ENCODE results near the gene MAGI2. TPM values are rescaled to one million over a fixed set of nuclear protein-coding genes. Genes with fewer than 3 reads are reported as not detected.
"Not testable (repeated sequence)": the region's sequence is repeated elsewhere in the genome, so short reads cannot be mapped to it uniquely, and the experiment has no call there.

The MAGI2 gene
- total RNA-seq, 1 donor from 2014 or later, result 0.80 TPM

- ATAC-seq, result no peak
Observed at GRCh38 chr7:78609281-78609680, 844.2 kb downstream of the MAGI2 start.

DNA sequence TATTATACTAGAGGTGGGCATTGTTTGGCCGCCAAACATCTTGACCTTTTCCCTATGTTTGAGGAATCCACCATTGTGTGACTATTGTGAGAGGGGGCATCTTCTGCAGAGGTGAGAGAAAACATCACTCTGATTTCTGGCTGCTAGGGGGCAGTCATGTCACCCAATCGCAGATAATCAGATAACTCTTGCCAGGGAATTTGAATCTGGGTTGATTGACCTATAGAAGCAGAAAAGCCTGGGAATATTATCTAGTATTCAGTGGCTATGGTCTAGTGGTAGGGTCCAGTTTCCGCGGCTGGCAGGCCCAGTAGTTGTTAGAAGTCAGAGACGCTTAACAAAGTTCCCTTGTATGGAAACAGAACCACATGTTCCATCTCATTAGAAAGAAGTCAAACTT lies 846.4 kb downstream of the MAGI2 start:
- ATAC-seq, result no peak

DNA sequence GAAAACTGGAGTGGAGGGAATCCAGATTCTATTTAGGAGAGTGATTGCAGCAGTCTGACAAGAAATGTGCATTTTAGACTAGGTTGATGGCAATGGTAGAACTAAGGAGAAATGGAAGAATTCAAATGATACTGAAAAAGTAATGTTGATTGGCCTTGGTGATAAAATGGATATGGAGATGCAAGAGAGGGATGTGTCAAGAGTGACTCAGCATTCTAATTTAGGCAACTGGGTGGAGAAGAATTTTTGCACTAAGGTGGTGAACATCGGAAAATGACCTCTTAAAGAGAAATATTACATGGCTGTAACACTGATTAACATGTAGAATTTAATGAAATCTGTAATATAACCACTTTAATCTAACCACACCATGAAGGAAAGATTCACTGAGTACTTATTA lies 848.3 kb downstream of the MAGI2 start:
- ATAC-seq, result no peak

DNA sequence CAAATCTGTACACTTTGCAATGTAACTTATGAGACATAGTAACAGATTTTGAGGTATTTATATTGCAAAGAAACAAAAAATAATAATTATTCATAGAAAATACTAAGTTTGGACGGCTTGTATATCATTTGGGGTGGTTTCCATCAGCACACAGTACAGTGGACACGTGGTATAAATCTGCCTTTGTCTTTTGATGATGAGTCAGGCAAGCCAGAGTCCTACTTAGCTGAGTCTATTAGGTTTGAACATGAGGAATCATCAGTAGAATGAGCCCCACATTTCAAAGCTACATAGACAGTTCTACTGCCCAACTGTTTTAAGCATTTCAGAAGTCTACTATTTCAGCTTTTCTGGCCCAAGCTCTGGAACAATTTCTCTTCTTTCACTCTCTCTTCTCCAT lies 851.7 kb downstream of the MAGI2 start:
- no peak for ATAC-seq

DNA sequence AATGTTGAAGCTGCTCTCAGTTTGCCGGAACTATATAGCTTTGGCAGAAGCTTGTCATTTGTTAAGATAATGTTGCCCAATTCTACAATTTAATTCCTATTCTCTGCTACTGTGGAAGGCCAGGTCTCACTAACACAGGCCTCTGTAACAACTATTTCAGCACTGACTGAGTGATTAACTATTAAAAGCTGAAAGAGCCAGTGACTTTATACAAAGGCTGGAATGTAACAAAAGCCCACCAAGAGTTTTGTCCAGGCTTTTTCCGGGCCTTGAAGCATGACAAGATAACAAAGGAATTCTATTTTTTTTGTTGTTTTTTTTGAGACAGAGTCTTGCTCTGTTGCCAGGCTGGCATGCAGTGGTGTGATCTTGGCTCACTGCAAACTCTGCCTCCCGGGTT lies 859.3 kb downstream of the MAGI2 start:
- ATAC-seq, result no peak

DNA sequence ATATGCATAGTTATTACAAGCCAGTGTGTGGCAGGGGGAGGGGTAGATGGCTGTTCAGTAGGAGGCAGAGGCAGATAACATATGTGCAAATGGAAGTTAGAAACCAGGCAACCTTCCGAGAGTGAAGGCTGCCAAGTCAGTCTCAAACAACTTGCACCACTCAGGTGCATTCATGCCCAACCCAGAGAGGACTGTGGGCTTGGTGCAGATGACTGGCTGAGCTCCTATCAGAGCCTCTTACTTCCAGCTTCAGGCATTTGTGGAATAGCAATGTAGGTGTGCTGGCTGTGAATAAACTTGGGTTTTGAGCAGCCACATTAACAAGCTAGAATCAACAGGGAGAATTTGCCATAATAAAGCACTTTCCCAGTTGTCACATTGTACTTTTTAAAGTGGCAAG lies 865.1 kb downstream of the MAGI2 start:
- ATAC-seq, result no peak

GRCh38 chr7:78587443-78588044 lies 865.9 kb downstream of the MAGI2 start:
- no peak for ATAC-seq

GRCh38 chr7:78585980-78586379 lies 867.5 kb downstream of the MAGI2 start:
- no peak for ATAC-seq

- no peak for ATAC-seq
Observed at GRCh38 chr7:78578686-78579085, 874.8 kb downstream of the MAGI2 start.

- ATAC-seq, result not testable (repeated sequence)
Observed at GRCh38 chr7:78577174-78577952, 876.1 kb downstream of the MAGI2 start.

DNA sequence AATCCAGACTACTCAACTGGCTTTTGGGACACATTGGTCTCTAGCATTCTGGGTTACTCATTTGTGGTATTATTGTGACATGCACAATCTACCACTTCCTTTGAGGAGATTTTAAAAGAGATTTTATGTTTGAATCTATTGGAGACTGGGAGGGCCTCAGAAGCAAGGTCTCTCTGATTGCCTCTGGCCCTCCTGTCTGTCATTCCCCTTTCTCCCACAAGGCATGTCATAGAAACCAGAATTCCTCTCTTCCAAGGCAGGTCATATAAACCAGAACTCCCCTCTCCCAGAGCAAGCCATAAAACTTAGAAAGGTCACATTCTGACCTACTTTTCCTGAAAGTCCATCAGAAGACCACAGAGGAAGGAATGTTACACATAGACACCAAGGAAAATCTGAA lies 877.2 kb downstream of the MAGI2 start:
- no peak for ATAC-seq

- no peak for ATAC-seq
Observed at GRCh38 chr7:78571292-78571691, 882.2 kb downstream of the MAGI2 start.

GRCh38 chr7:78568690-78569089 lies 884.8 kb downstream of the MAGI2 start:
- ATAC-seq, result no peak

DNA sequence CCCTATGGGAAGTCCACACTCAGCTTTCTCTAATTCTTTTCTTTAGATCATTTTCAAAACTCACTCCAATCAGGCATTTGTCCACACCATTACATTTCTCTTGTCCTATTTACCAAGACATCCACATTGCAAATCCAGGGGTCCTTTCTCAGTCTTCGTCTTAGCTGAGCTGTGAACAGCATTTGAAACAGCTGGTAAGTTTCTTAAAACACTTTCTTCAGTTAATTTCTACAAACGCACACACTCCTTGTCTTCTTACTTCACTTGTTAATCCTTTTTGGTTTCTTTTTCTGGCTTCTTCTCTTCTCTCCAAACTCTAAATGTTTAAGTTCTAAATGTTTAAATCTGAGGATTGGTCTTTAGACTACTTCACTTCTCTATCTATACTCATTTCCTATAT lies 885.6 kb downstream of the MAGI2 start:
- no peak for ATAC-seq

DNA sequence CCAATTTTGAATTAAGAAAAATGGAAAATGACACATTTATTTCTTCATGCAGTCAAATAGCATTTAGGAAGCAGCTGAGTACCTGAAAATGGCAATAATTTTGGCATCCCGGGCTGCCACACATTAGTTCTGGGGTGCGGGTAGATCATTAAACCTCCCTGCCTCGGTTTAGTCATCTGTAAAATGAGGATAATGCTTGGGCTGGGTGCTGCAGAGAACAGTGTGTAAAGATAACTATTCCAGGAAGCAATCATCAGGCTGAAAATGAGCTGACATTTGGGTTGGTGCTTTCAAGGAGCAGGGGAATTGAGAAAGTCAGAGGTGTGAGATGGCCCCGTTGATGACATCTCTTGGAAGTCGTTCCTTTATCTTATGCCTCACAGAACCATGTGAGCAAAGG lies 887.7 kb downstream of the MAGI2 start:
- no peak for ATAC-seq

DNA sequence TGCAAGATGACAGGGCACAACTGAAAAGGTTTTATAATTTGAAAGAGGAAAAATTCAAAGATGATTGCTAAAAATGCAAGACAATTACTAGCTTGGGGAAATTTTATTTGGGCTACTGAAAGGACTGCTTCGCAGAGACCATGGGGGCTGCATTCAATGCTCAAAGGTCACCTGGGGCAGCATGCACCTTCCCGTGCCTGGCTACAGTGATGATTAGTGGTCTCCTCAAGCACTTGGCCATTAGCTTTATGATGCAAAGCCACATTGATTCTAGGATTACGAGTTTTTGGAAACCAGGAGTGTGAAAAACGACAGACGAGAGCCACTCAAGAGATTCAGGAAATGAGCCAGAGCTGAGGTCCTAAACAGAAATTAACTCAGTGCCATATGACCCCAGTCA lies 890.3 kb downstream of the MAGI2 start:
- ATAC-seq, result no peak

DNA sequence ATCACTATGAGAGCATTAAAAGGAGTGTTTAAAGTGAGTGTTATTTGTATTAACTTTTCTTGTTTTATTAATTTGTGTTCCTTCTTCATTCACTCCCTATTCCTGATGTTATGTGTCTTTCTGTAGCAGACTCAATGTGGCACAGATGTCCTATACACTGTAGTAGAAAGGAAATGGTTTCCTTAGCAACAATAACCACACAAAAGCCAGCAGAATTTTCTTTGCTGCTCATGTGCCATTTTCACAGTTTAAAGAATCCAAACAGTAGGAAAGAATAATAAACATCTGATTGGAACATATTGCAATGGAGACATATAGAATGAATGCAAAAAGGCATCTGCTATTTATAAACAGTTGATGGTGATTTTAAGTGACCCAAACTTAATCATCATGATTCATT lies 891.3 kb downstream of the MAGI2 start:
- ATAC-seq, result no peak

DNA sequence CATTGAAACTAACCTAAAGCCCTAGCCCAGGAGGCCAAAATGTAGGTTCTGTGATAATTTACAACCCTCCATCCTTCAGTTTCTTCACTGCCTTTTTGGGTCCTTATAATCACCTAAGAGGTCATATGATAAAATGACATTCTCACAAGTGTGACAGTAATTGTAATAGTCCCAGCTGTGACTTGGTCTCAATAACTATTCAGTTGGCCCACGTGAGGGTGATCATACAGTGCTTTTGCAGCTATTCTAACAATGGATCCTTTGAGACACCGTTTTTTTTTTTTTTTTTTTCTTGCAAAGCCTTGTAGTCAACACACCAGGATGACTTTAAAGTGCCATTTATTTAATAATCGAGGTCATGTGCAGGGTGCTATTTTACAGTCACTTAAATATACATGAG lies 894.9 kb downstream of the MAGI2 start:
- no peak for ATAC-seq

- ATAC-seq, result no peak
Observed at GRCh38 chr7:78543976-78544375, 909.5 kb downstream of the MAGI2 start.

- ATAC-seq, result no peak
Observed at GRCh38 chr7:78542981-78543380, 910.5 kb downstream of the MAGI2 start.

- ATAC-seq, result no peak
Observed at GRCh38 chr7:78542541-78542940, 910.9 kb downstream of the MAGI2 start.

GRCh38 chr7:78539825-78540224 lies 913.6 kb downstream of the MAGI2 start:
- no peak for ATAC-seq

- ATAC-seq, result no peak
Observed at GRCh38 chr7:78535655-78536054, 917.8 kb downstream of the MAGI2 start.

- no peak for ATAC-seq
Observed at GRCh38 chr7:78530351-78530750, 923.1 kb downstream of the MAGI2 start.

DNA sequence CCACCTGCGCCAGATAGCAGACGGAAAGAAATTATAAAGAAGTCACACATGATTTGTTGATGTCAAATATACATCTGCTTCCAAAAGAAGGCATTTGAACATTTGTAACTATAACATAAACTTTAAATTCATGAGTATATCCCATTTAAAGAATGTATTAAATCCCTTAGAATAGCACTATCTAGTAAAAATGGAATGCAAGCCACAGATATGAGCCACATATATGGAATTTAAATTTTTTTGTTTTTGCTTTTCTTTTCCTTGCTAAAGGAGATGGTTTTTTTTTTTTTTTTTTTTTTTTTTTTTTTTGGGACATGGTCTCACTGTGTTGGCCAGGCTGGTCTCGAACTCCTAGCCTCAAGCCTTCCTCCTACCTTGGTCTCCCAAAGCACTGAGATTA lies 924.1 kb downstream of the MAGI2 start:
- ATAC-seq, result no peak
